Brain microvascular endothelial cell (primary cell): Measurements from ENCODE around the gene PAK1.

Source experiments
- DNase-seq: peaks from one replicate; pipeline ENCODE4 v3.0.0-alpha.2; 2020
- H3K27ac ChIP-seq: fragments of 250-450 bp; sonication (Bioruptor Pico); 2 replicates; pipeline ENCODE4 v1.5.1; 2020; ENCODE audit warnings: mild to moderate bottlenecking, moderate library complexity
- H3K27me3 ChIP-seq: fragments of 250-450 bp; sonication (Bioruptor Pico); replicated peaks from 2 replicates; pipeline ENCODE4 v1.5.1; 2020; ENCODE audit warnings: mild to moderate bottlenecking
- H3K36me3 ChIP-seq: fragments of 250-450 bp; sonication (Bioruptor Pico); replicated peaks from 2 replicates; pipeline ENCODE4 v1.5.1; 2020; ENCODE audit warnings: mild to moderate bottlenecking
- H3K4me3 ChIP-seq: 2 replicates; pipeline ENCODE4 v1.5.1; 2011; ENCODE audit warnings: low read depth, mild to moderate bottlenecking, control low read depth, low read length, moderate library complexity
- in situ Hi-C: cut with HindIII; loops from 2 replicates; pipeline ENCODE4 v1.10.0; 2017; ENCODE audit warnings: low sequenced_read_pairs, low pct_ligation_motif_present
- TF ChIP-seq, protein P1 (sequence below): IDR thresholded peaks from 2 replicates; pipeline ENCODE4 v1.5.1; 2011; ENCODE audit warnings: low read depth, mild to moderate bottlenecking, moderate library complexity, low read length, control low read depth, inconsistent platforms; ENCODE audit errors: missing control alignments

PAK1 gene

DNA sequence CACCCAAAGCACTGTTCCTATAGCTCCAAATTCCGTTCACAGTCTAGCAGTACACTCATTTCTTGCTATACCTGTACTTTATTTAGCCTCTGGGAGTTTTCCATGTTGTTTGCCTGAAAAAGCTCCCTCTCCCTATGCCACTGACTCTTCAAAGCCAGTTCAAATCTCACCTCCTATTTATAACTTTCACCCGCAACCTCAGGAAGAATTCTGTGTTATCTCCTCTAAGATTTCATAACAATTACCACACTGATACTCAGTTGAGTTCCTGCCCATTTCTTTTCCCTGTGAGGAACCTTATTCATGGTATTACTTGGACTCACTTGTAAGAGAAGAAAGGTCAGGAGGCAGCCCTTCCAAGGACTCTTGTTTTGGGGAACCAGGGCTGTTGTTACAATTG lies 197.6 kb downstream of the PAK1 start:
- H3K27ac ChIP-seq, result no peak overlapping the region
- H3K27me3 ChIP-seq, result no peaks in the 10 kb centered on the region
- DNase-seq, result no peak
- in situ Hi-C loops, result no loop called here
- H3K4me3 ChIP-seq, result no peak overlapping the region
- TF ChIP-seq, protein P1, sequence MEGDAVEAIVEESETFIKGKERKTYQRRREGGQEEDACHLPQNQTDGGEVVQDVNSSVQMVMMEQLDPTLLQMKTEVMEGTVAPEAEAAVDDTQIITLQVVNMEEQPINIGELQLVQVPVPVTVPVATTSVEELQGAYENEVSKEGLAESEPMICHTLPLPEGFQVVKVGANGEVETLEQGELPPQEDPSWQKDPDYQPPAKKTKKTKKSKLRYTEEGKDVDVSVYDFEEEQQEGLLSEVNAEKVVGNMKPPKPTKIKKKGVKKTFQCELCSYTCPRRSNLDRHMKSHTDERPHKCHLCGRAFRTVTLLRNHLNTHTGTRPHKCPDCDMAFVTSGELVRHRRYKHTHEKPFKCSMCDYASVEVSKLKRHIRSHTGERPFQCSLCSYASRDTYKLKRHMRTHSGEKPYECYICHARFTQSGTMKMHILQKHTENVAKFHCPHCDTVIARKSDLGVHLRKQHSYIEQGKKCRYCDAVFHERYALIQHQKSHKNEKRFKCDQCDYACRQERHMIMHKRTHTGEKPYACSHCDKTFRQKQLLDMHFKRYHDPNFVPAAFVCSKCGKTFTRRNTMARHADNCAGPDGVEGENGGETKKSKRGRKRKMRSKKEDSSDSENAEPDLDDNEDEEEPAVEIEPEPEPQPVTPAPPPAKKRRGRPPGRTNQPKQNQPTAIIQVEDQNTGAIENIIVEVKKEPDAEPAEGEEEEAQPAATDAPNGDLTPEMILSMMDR, result no peak
- H3K36me3 ChIP-seq, result no peaks in the 10 kb centered on the region
